Inflammatory macrophage (primary cell): ENCODE measurements around the gene NXPH2.
A peak's percentile ranks its signal among the peaks of the same experiment; 100 is the strongest.

Experiments
- DNase-seq, 2 donors: peaks; one replicate each; pipeline ENCODE4 v3.0.0-alpha.2; 2020 to 2022
- total RNA-seq, 18 experiments: gene quantifications; one replicate each; lab custom pipeline; 2026; ENCODE audit warnings: mixed read lengths in 6 of 18, inconsistent platforms in 2 of 18; lab: John Stamatoyannopoulos, UW

Gene NXPH2
- 0 to 0.06 (median 0) reads per million in 18 experiments for total RNA-seq

DNA sequence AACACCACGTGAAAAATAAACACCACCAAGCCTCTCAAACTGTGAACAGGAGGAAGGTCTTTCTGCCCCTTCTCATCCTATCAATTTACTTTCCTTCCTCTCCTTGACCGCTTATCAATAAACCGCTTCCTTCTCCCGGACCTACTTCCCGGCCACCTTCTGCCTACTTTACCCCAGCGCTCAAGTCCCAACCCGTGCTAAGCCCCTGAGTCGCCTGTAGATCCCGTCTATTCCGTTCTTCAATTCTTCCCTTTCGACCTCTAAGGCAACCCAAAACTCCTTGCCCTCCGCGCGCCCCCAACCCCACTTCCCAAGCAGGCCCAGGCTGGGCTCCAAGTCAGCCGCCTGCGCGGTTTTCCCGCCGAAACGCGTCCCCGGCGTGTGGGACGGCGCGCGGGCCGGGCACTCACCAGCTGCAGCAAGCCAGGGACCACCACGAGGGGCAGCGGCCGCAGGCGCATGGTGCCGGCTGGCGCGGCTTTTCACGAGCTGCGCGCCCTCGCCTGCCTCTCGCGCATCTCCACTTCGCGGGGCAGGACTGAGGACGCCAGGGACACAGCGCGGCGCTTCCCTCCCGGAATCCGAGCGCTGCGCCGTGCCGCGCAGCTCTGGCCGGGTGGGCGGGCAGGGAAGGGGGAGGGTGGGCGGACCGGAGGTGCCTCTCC is at the start of gene NXPH2:
TSS of gene NXPH2 (minus strand) at position 610 of the 665 bp plus-strand sequence. CDS start at position 461, 149 bp downstream.
- DNase-seq: no peak

DNA sequence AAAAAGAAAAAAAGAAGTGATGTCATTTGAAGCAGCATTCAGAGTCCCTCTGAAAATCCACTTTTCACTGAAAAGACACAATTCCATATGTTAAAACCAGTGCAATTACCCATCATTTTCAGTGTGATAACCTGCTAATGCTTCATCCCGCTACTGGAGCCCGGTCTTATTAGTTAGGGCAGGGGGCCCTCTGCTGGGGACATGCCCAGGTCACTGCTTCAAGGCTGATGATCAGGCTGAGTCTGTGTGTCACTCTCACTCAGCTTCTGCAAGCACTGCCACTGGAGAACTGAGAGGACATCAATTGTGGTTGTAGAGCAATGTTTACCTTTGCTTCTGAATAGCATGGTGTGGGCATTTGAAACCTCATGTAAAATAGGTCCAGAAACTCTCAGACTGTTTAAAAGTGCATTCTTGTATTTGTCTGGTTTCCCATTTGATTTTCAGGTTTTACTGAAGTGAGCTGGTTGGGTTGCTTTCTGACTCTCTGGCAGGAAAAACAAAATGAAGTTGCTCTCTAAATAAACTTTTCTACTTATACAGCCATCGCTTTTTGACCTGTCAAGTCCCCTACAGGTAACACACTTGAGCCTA is 49.2 kb upstream of the NXPH2 start:
- peak; percentile 24 to 26 for DNase-seq

DNA sequence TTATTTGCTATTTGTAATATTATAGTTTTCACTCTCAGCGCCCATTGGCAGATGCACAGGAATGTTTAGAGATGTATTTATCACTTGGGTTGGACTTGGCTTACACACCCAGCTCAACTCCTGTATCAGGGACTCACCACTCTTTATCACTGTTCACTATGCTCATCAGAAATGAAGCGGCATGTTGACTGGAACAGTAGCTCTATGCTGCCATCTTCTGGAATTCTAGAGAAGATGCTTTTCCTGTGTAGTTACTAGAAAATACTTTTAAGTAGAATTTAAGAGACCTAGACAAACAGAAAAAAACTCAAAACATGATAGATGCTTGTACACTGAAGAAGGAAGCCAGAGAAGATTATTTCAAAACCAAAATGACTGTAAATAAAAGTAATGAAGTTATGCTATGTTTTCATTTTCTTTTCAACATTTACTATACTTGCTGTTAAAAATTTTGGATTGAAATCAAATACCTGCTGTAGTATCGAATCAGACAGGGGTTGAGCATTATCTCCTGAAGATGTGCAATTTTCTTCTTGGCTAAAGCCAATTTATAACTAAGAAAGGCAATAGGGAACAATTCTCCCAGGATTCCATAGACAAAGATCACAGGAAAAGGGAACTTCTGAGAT is 47.4 kb upstream of the NXPH2 start:
- peak; percentile 50 to 65 for DNase-seq

DNA sequence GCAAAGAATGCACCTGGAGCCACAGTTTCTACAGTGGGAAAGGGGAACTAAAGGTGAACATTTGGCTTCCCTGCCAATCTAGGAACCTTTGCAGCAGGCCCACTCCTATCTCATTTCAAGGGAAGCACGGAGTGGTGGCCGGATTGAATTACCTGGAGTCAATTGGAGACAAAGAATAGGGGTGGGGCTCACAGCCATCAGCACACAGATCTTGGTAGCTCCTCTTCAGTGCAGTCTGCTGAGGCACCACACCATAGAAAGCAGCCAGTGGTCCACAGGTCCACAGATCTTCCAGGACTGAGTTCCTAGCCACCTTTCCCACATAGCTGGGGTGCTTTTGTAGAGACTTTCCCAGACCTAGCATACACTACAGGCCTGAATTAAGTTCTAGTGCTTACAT is 43.5 kb upstream of the NXPH2 start:
- DNase-seq: no peak

DNA sequence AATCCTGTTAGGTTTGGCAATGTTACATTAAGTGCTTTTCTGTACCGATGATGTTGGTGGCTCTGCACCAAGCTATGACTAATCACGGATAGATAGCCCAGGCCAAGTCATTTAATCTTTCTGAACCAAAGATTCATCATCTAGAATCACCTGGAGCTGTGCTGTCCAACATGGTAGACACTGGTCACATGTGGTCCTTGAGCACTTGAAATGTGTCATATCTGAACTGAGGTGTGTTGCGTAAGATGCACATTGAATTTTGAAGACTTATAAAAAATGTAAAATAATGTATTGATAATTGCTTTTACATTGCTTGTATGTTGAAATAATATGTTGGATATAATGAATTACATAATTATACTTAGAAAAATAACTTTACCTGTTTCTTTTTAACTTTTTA is 39.8 kb upstream of the NXPH2 start:
- no peak for DNase-seq

DNA sequence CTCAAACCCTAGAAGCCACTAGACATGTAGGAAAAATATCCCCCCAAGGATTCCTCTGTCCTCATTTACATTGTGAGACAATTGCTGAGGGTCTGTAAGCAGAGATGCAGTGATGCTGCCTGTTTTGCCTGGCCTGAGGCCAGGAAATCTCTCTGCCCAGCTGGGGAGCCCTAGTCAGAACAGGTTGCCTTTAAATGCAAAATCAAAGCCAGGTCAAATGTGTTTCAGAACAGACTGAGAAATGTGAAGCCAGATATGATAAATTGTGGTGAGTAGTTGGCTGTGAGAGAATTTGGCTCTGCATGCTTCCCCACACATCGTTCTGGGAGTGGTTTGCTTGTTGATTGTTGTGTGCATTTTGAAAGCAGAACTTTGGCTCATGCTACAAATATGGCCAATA is 38.4 kb upstream of the NXPH2 start:
- no peak for DNase-seq

DNA sequence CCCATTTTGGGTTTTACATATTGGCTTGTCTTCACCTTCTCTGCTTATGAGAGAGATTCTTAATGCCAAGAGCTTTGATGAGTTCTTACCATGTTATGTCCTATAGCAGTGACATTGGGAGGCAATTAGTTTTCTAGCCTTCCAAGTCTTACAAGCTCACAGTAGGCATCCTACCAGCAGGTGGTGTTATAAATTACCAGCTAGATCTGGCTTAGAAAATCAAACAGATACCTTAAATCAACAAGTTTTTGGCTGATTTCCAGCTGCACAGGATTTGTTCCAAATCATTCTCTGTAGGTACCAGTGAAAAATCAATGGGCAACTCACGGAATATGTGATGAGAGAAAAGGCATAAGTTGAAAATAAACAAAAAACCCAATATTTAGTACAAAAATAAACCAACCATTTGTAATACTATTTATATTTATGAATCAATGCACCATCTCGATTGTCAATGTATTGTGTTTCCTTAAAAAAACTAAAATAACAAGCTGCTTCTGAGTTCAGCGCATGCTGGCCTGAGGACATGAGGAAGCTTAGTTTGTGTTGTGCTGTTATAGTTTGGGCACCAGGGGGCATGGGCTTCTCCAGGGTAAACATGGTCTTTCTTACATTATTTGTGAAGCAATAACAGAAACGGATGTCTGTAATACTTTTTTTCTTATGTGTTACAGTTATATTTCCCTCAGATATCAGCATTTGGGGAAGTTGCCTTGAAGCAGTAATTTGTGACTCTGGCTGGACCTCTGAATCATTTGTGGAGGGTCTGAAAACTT is 34.1 kb upstream of the NXPH2 start:
- peak; percentile 63 to 90 for DNase-seq

DNA sequence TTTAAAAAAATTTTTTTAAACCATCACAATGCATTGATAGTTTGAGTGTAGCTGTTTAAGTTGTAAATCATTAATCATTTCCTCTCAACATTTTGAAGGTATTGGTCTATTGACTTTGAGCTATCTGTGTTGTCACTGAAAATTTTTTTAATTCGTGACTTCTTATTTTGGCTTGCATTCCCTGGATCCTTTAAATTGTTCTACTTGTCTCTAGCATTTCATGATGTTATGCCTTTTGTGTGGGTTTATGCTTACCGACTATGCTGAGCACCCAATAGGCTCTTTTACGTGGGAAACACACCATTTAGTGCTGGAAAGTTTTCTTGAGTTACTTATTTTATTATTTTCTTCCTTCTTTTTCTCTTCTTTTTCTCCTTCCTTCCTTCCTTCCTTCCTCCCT is 31.2 kb upstream of the NXPH2 start:
- no peak for DNase-seq

DNA sequence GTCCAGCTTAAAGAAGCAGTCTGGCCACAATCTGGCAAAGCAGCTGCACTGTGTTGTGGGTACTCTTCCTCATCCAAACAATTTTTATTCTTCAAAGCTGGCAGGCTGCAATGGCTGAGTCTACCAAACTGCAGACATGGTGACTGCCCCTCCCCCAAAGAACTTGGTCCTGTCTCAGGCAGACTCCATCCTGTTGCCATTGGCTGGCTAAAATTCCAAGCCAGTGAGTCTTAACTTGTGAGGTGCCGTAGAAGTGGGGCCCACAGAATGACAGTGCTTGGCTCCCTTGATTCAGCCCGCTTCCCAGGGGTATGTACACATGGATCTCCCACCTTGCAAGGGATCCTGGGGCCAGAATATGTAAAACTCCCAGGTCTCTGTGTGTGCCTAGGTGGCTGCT is 14.5 kb upstream of the NXPH2 start:
- DNase-seq: no peak

DNA sequence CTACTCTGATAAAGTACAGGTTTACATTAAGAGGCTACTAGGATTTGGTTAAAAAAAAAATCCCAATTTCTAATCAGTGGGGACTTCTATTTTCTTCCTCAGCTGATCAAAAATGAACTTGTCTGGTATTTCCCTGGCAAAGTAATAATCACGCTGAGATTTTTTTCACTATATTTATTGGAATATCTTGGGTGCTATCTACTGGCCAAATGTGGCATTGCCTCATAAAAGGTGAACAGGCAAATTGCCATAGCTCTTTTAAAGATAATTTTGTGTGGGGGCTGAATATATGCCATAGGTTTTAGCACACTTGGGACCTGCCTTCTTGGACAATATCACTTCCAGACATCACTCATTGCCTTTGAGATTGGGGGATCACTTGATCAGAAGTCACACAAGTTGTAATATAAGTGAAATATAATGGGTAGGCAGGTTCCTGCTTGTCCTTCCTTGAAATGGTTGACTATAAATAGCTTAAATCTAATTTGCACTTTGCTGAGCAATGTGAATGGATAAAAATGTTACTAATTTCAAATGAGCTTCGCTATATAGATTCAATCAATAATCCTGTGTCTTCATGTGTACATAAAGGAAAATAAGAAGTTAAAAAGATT is 7.0 kb upstream of the NXPH2 start:
- peak; percentile 11 to 44 for DNase-seq

DNA sequence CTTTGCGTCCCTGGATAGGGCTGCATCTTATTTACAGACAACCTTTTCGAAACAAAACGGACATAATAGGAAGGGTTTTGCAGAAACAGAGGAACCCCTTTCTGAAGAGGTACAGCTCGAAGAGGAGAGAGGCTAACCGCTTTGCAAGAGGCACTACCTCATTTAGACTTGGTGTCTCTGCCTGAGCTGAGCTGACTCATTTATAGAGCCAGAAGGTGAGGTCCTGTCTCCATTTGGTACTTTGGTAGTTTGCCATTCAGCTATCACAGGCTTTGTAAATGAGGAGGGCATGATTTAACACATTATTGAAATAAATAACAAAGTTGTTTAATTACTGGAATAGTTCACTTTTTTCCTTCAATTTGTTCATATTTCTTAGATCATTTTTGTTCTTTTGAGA is 2.2 kb upstream of the NXPH2 start:
- DNase-seq: no peak

DNA sequence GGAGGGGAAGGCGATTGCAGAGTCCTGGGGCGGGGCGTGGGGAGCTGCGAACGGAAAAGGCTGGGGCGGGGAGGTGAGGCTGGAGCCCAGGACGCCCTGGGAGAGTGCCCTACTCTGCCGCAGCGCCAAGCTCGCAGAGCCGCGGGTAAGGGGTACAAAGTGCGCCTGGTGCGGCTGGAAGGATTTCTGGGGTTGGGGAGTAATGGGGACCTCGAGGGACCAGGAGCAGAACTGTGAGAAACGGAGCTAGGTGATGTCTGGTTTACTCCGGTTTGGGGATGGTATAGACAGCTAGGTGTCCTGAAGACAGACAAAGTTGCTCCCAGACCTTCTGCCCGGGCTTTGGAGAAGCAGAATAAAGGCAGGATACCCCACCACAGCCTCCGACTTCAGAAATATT is 718 bp upstream of the NXPH2 start:
- no peak for DNase-seq

DNA sequence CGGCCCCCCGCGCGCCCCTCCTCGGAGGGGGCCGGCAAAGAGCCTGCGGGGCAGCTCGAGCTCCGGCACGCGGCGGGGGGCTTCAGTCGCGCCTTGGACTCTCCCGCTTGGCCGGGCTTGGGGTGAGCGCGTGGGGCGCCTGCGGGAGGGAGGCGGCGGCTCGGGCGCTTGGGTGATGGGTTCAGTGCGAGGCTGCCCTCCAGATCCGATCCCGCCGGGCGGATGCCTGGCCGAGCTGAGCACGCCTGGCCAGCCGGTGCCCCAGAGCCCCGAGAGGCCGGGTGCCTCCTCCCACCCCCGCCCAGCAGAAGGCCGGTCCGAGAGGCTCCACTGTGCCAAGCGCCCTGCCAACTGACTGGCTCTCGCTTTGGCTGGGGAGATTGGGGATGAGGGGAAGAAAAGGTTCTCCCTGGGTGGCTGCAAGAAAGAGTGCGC is 273 bp upstream of the NXPH2 start:
- no peak for DNase-seq

DNA sequence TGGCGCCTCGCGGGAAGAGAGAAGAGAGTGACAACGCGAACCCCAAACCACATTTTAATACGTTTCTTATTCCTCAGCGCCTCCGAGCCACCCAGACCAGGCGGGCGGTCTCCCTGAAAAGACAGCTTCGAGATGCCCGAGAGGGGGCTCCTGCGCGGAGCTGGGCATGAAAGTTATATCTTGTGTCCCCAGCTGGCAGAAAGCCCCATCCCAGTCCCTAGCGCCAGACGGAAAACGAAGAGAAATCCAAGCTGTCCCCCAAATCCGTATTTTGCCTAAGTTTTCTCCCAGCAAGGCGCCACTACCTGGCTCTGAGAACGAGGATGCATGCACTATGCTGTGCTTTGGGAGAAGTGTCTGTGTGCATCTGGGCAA is 797 bp downstream of the NXPH2 start:
- DNase-seq: no peak

DNA sequence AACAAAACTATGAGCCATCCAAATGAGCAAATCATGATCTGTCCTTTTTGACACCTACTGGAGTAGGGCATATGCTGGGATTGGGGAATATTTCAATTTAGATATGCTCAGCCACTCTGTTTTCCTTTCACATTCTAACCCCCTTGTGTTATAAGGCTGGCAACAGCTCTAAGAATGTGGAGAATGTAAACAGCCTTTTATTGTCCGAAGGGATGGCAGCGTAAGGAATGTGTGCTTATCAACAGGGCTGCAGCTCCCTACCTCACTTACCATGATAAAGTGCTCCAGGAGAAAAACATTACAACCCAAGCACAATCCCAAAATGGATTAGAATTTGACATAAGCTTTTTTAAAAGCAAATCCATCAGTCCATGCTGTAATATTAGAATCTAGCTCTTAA is 2.2 kb downstream of the NXPH2 start:
- no peak for DNase-seq

DNA sequence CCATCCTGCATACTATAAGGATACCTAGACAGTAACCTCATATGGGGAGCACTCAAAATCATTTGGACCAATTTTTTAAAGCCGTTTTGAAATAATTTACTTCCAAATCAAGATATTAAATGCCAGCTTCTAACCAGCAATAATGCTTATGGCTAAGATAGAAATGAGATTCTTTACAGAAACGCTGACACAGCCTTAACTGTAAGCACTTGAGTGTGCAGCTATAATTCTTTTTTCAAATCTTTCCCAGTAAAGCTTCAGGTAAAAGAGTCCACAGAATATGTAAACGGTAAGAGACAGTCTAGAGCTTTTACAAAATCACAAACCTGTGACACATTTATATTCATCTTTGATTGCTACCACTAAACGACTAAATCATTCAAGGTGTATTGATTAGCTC is 4.5 kb downstream of the NXPH2 start:
- DNase-seq: no peak

DNA sequence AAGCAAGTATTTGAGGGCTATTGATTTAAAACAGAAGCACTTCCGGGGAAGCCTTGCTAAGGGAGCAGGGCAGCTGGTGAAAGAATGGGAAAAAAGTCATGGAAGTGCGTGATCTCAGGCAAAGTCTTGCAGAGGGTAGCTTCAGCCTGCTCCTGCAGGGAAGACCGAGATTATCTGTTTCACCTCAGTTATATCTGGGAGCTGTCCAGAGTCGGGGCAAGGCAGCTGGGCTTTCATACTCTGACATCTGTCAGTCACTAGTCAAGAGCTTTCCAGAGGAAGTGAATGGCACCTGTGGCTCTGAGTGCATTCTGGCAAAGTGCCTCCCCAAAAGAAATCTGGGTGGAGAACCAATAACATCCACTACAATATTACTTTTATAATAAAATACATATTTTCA is 8.7 kb downstream of the NXPH2 start:
- DNase-seq: no peak

DNA sequence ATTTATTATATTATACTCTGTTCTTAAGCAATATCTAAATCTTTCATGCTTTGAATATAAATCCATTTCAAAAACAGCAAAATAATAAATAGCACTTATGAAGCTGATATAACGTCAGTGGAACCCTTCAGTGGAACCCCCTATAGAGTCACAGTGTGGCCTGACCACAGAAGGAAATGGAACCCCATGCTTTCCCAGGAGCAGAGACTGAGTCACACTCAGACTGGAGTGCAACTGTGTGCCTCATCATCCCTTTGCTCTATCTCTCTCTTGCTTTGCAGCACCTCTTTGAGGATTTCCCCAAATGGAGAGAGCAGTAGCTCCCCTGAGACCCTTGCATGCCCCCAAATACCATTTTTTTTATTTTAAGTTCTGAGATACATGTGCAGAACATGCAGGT is 13.1 kb downstream of the NXPH2 start:
- DNase-seq: no peak

DNA sequence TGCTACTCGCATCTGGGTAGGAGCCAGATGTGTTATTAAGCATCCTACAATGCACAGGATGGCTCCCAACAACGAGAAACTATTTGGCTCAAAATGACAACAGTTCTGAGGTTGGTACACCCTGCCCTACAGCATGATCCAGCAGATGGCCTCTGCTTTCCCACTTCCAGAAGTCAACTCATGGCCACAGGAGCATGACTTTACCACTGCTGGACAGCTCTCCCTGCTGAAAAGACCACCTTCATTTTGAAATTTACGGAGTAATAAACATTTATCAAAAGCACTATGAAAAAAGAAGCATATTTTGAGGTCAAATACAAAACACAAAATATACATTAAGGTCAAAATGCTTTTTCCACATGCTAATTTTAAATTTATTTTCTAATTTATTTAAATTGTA is 13.7 kb downstream of the NXPH2 start:
- DNase-seq: no peak

DNA sequence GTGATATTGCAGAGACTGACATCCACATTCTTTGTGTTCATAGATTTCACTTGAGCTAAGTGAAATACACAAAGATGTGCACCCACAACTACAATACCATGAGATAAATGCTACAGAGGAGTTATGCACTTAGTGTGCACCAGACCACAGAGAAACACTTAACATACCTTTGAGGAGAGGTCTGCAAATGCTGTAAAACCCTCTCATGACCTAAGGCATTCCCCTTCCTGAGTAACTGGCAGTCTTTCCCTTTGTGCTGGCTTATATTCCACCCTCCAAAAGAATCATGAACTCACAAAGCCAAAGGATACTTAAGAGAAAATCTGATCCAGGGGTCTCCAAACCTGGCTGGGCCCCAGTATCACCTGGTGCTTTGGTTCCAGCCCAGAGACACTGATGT is 16.2 kb downstream of the NXPH2 start:
- DNase-seq: no peak

DNA sequence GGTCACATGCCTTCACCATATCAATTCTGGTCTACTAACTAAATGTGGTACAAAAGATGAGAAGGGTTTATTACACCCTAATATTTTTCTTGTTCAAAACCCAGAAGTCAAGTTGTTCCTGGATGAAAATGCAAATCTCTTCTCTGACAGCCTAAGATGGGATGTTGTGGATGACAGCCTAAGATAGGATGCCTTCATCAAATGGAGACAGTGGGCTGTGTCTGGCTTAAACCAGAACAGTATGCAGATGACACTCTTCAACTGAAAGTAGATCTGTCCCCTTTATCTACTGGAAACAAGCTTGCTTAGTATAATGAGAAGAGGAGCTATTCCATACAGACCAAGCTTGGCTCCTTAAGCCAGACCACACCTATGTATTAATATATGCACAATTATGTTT is 17.7 kb downstream of the NXPH2 start:
- DNase-seq: no peak

DNA sequence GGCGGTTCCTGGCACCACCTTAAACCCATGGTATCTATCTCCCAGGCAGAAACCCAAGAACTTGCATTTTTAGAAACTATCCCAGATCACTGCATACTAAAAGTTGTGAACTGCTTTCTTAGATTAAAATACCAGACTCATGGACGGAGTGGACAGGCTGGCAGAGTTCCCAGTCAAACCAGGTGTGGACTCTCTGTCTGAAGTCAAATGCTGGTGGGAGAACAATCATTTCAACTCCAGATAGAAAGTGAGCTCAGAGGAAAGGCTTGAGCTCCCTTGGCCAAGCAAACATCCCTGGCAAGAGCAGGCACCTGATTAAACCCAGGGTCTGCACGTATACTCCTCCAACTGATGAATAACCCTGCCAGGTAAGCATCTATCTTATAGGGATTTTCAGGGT is 19.5 kb downstream of the NXPH2 start:
- DNase-seq: no peak

DNA sequence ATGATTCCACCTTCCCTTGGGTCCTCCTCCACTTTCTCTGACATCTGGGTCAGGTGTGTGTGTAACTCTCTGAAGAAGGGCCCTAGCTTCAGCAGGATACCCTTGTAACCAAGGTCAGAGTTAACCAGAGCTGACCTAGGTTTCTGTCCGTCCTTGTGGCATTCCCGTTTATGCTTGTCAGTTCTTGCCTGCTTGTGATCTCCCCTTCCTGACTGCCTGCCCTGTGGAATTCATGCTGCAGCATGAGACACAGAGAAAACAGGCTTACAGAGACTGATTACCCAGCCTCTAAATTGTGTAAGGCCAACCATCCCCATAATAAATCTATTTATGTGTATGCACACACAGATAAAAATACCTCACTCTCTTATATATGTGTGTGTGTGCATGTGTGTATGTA is 22.8 kb downstream of the NXPH2 start:
- DNase-seq: no peak
